ENCODE data around the gene PTCSC3.

The PTCSC3 gene

DNA sequence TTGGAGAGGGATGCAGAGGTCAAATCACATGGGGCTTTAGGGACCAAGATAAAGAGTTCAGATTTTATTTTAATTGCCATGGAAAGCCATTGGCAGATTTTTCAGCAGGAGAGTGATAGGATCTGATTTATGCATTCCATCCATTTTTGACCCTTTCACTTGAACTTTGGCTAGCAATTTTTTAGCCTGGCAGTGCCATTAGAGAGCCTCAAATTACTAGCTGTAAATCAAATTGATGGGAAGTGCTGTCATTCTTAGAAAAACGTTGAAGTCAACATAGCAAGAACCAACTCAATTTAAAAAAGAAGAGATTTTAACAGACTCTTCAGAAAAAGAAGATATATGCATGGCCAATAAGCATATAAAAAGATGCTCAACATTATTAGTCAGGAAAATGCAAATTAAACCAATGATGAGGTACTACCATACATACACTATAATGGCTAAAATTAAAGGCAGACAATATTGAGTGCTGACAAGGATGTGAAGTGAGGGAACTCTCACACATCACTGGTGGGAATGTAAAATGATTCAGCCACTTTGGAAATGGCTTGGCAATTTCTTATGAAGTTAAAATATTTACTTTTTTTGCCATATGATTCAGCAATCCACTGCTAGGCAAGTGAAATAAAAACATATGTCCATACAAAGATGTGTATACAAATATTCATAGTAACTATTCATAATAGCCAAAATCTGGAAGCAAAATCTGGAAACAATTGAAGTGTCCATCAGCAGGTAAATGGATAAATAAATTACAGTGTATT is 89.7 kb downstream of the PTCSC3 start:
- DNase-seq (ENCODE audit: low spot score) (no peak), FAIRE-seq (no peak)

DNA sequence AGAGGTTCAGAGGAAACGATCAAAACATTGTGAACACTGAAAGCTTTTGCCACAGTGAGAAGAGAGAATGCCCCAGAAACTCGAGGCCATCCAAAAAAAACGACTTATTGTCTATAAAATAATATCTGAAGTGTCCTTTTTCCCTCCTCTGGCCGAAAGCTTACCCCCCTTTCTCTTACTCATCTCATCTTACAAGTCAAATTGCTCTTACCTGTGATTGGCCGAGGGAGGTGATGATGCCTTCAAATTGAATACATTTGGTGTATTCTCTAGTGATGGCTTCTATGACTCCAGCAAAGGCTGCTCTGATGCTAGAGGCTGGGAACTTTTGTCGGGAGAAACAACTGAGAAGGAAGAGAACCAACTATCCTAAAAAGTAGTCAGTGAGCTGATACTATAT is 90.7 kb downstream of the PTCSC3 start:
- DNase-seq (ENCODE audit: low spot score) (no peak), FAIRE-seq (no peak)

Data from urothelium cell line (cell line).